NCI-H1930 (cell line): ENCODE measurements around the gene MMP24.
"Not testable (repeated sequence)": the region's sequence is repeated elsewhere in the genome, so short reads cannot be mapped to it uniquely, and the experiment has no call there.

Experiments
- DNase-seq, 2 experiments: peaks; one replicate each; lab custom pipeline; 2025; lab: John Stamatoyannopoulos, UW

MMP24 gene

DNA sequence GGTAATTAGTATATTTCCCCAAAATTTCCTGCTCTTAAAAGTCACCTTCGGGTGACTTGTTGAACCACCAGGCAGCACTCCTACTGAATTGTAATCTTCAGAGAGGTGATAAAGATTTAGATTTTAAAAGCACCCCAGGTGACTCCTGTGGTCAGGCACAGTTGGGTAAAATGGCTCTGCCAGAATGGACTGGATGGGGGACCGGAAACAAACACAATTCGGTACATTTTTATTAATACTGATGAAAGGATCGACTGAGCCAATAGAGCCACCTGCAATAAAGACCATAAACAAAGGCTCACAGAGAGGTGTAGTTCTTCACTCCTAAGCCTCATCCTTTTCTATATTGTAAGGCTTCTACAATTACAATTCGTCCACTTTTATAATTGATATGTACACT is 85.3 kb downstream of the MMP24 start:
- DNase-seq: no peak

DNA sequence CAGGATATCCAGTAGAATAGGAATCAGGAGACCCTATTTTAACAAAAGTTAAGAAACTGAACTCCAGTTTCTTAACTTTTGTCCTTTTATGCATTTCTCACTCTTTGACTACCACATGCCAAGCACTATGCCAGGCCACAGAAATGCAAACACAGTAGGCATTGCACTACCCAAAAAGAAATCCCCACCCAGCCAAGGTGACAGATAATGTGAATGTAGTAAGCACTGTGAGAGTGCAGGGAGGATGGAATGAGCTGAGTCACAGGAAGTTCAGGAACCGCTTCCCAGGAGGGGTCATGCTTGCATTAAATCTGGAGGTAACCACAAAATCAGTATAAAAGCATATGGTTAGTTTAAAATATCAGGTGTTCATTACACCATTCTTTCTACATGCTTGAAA is 85.8 kb downstream of the MMP24 start:
- no peak for DNase-seq

DNA sequence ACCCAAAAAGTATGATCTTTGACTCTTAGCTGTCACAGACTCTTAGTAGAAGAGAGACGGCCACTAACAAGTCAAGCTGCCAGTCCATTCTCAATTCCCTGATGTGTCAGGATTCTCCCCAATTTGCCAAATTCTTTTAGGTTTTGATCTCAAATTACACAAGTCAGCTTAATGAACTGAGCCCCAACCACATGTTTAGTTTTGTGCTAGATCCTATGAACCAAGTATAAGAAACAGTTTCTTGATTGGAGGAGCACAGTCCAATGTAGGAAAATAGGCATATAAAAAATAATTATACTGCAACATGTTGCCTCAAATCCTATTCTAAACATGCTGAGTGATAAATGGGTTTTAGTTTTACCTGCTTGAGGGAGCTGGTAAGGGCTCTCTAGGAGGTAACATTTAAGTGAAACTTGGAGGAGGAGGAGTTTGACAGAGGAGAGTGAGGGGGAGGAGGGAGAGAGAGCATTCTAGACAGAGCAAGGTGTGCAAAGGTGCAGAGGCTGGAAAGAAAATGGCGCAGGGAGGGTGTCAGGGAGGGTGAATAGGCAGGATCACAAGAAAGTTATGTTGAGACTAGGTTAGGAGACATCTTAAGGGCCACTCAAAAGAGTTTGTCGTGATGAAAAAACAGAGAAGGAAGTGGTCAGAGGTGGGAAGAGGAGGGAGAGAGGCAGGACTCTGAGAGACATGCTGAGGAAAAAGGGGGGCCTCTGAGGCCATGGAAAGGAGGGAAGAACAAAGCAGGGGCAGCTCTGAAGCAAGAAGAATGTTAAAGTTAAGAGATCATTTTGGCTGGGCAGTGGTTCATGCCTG is 88.5 kb downstream of the MMP24 start:
- DNase-seq: no peak

DNA sequence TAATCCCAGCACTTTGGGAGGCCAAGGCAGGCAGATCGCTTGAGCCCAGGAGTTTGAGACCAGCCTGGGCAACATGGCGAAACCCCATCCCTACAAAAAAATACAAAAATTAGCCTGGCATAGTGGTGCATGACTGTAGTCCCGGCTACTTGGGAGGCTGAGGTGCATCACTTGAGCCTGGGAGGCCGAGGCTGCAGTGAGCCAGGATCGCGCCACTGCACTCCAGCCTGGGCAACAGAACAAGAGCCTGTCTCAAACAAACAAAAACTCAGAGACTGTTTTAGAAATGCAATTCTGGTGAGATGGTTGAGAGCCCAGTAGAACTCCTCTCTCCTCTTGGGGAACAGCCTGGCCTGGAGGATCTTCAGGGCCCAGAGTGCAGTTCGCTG is 89.1 kb downstream of the MMP24 start:
- not testable (repeated sequence) for DNase-seq

DNA sequence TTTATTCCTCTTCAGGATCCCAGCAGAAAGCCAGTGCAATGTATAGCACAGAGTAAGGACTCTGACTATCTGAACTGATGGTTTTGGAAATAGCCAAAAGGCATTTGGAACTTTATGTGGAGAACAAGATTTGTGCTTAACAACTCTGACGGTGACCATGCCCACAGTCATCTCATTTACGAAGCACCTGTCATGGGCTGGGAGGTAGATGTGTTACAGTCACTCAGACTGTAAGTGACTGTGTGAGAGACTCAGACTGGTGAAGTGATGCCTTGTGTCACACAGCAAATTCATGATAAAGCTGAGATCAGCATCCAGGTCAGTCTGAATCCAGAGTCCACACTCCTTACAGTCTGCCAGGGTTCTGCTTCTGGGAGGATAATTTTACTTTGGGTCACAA is 89.6 kb downstream of the MMP24 start:
- DNase-seq: no peak

DNA sequence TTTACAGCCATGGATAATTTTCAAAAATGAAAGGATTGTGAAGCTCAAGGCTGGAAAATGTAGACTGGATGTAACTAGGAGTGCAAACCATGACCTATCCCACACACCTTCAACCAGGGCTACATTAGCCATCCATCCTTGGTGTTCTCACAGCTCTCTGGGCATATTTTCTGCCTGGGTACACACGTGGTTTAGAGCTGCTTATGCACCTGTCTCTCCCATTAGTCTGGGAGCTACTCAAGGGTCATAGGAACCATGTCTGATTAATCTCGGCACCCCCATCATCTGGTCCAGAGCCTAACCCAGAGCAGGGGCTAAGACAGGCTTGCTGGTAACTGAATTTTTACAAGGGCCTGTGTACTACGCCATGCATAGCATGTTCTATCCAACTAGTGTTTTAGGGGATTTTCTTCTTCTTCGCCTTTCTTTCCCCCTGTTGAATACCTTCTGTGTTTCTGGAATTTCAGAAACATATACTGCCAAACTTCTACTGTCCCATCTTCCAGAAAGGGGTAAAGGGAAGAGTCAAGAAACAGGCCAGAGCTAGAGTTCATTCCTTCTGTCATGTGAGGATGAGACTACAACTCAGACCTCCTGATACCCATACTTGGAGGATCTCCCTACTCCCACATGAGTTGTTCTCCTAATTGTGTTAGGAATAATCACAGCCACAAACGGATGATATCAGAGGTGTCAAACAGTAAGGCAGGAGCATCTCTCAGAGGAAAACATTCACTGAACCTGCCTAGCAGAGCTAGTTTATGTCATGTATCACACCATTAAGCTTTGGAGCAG is 91.1 kb downstream of the MMP24 start:
- DNase-seq: no peak

DNA sequence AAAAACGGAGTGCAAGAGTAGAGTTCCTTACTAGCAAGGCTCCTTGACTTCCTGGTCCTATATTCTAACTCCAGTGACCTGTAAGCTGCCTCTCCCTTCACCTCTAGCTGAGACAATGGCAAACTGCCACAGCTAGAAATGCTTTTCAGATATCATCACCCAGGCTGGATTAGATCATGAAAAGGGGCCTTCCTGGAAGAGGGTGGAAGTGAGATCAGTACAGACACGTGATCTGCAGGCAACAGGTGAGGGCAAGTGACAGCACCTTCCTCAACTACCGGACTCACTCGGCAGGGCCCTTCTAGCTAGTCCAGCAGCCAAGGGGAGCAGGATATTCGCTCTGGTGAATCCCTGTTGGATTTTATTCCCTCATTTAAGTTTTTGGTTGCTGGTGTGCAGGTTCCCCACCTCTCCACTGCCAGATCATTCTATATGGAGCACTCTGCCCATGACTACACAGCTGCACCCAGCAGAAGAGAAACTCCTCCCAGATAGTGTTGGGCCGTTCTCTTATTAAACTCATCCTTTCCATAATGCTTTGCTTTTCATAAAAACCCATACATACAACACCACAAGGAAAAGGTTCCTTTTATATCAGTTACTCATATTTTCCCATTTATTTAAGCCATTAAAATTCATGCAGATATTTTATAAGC is 92.1 kb downstream of the MMP24 start:
- DNase-seq: no peak

DNA sequence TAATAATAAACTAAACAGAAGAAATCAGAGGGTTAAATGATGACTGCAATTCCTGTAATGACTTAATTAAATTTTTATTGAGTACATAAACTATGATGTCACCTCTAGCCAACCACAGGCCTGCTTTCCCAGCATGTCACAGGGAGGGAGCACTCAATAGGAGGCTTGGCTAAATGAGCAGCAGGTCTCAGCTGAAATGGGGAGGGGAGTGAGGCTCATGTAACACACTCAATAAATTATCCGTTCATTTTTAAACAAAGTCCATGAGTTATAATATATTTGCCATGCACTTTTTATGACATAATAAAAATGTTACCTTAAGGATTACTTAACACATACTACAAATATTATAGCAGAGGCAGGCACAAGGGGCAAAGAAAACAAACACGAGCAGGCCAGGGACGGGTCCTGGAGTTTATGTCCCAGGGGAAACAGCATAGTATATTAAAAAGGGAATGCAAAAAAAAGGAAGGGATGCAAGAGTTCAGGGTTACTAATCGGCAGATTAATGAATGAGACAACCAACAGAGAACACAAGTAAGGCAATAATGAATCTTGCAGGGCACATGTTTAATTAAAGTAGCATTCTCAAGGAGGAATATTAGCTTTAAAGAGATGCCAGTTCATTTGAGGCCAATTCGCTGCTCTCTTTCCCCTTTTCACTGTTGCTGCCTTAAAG is 92.8 kb downstream of the MMP24 start:
- no peak for DNase-seq

DNA sequence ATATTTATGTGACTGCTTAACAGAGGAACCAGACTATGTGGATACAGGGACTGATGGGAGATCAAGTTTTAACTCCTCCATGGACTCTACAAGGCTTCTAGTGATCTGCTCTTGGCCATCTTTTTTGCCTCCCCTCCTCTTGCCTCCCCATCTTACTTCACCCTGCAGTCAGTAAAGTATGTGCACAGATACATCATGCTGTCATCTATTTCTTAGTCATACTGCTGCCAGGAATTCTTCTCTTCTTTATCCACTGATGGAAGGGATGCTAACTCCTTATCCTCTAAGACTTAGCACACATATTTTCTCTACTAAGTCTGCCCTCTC is 93.3 kb downstream of the MMP24 start:
- no peak for DNase-seq

DNA sequence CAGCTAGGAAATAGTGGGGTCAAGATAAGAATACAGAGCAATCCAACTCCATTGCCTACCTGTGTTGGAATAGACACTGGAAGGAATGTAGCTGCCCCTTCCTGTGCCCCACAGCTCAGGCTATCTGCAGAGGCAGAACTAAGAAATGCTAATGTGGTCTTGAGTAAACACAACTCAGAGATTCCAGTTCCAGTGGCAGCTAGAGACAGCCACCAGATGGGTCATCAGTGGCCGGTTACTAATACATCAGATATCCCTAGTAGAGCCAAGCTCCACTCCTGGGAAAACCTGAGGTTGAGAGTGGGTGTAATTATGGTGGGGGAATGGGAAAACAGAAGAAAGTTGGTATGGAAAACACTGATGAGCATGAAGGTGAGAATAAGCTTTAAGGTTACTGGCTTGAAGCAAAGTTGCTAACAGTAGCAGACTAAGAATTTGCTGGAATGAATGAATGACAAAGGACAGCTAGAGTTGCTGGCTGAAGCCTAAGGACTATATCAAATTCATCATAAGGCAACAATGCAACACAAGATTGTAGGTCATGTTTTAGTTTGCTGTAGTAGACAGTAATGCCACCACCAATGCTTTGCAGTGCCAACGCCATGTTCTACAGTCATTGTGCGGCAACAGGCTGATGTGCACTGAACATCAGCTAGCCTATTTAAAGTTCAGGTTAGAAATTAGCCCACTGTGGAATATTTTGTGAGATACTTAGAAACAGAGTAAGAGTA is 94.1 kb downstream of the MMP24 start:
- DNase-seq: no peak

DNA sequence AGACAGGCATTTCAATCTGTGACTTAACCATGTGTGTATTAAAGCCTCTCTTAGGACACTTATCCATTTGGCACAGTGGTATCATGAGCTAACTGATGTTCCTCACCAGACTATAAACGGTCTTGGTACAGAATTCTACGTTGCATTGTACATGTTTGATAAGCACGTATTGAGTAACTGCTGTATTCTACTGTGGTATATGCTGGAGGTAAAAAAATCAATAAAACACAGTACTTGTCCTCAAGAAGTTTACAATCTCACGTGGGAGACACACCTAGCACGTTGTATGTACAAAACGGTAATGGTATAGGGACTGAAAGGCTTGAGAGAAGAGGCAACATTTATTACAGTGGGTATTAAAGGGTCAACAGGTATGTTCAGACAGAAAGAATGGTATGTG is 98.9 kb downstream of the MMP24 start:
- DNase-seq: no peak

DNA sequence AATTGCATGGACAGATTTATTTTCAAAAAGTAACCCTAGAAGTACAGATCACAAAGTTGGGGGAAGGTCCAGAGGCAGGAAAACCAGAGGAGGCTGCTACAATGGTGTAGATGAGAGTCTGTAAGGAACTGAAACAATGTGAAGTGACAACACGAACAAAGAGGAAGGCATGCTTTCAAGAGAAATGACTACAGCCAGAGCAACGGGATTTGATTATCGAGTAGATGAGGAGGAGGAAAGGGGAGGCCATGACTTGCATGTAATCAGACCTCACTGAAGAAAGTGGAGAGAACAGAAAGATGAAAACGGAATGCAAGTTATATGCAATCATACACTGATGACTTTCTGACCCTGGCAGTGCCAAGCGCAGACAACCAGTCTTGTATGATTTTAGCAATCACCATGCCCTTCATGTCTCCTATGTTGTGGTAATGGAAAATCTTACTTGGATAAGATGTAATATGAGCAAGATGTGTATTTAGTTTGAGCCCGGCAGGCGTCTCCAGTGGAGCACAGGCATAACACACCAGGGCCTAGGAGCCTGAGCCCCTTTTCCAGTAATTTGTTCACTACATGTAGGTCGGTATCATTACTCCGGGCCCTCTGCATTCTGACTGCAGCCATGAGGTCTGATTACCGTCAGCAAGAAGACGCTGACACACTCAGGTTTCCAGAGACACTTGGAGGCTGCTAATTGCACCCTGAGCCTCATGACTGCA is 99.7 kb downstream of the MMP24 start:
- no peak for DNase-seq
